Tibial nerve (tissue), 4 donors: ENCODE measurements around the gene ARFGEF3.
"Not testable (repeated sequence)": the region's sequence is repeated elsewhere in the genome, so short reads cannot be mapped to it uniquely, and the experiment has no call there.

Experiments
- EP300 ChIP-seq, 2 donors: sonication (generic); formaldehyde crosslinking; IDR thresholded peaks; one replicate each; pipeline ENCODE4 v1.6.1; 2017; ENCODE audit warnings: antibody characterized with exemption in 2 of 2, mild to moderate bottlenecking in 1 of 2
- POLR2A ChIP-seq, 2 donors: fragments of 450-650 bp; IDR thresholded peaks; one replicate each; pipeline ENCODE4 v1.6.1; 2017; ENCODE audit warnings: antibody characterized with exemption in 2 of 2, mild to moderate bottlenecking in 2 of 2, moderate library complexity in 2 of 2
- TF ChIP-seq, protein P1 (sequence below), 5 experiments: fragments of 200-600 bp in 3 of 5; fragments of 450-650 bp in 2 of 5; sonication (generic) in 3 of 5; IDR thresholded peaks; one replicate each; pipeline ENCODE4 v1.5.1; 2016 to 2019; ENCODE audit warnings: antibody characterized with exemption in 5 of 5, mild to moderate bottlenecking in 3 of 5, moderate library complexity in 2 of 5

DNA sequence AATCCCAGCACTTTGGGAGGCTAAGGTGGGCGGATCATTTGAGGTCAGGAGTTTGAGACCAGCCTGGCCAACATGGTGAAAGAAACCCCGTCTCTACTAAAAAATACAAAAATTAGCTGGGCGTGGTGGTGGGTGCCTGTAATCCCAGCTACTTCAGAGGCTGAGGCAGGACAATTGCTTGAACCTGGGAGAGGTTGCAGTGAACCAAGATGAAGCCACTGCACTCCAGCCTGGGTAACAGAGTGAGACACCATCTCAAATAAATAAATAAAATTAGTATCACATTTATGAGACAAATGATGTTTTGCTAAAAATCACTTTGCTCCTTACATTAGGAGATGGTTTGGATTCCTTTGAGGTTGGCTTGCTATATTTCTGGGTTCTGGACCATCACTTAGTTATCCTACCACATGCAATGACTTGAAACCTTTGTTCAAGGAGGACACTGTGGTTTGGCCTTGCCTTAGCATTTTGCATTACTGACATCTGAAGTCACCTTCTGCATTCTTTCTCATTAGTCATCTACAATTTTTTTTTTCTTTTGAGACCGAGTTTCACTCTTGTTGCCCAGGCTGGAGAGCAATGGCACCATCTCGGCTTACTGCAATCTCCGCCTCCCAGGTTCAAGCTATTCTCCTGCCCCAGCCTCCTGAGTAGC is 126.8 kb downstream of the ARFGEF3 start:
- not testable (repeated sequence) for TF ChIP-seq EP300, POLR2A (IDR thresholded peaks at IDR 0.05)
- TF ChIP-seq, protein P1, sequence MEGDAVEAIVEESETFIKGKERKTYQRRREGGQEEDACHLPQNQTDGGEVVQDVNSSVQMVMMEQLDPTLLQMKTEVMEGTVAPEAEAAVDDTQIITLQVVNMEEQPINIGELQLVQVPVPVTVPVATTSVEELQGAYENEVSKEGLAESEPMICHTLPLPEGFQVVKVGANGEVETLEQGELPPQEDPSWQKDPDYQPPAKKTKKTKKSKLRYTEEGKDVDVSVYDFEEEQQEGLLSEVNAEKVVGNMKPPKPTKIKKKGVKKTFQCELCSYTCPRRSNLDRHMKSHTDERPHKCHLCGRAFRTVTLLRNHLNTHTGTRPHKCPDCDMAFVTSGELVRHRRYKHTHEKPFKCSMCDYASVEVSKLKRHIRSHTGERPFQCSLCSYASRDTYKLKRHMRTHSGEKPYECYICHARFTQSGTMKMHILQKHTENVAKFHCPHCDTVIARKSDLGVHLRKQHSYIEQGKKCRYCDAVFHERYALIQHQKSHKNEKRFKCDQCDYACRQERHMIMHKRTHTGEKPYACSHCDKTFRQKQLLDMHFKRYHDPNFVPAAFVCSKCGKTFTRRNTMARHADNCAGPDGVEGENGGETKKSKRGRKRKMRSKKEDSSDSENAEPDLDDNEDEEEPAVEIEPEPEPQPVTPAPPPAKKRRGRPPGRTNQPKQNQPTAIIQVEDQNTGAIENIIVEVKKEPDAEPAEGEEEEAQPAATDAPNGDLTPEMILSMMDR (IDR thresholded peaks at IDR 0.05) = not testable (repeated sequence)
